Spleen (tissue), 7 donors: Measurements from ENCODE around the gene PLEKHF1.

Experiments
- CTCF ChIP-seq, 11 experiments: fragments of 200-600 bp in 7 of 11; fragments of 450-650 bp in 4 of 11; sonication (generic) in 4 of 11; IDR thresholded peaks in 8 of 11; conservative IDR thresholded peaks in 3 of 11; 1 replicate in 7 of 11; 2 replicates in 4 of 11; pipeline versions ENCODE4 v1.4.0 to v1.8.0; 2016 to 2021; ENCODE audit warnings: antibody characterized with exemption in 11 of 11, inconsistent platforms in 4 of 11, mild to moderate bottlenecking in 1 of 11
- POLR2A ChIP-seq, 3 donors: fragments of 450-650 bp; IDR thresholded peaks; one replicate each; pipeline ENCODE4 v1.5.1; 2017; ENCODE audit warnings: antibody characterized with exemption in 3 of 3, mild to moderate bottlenecking in 1 of 3
- donor health status: DM: no; HTN: no; CAD: no; lungs with moderate emphysema.
- donor health status: DM: no; HTN: no; CAD: no.
- donor health status: DM: no; HTN: no; CAD: no.

GRCh38 chr19:29671393-29672160 lies 6.3 kb downstream of the PLEKHF1 start:
- TF ChIP-seq CTCF (IDR thresholded peaks at IDR 0.05 in 8 of 11, conservative IDR thresholded peaks at IDR 0.05 in 3 of 11) (peak; percentile 32 to 73 (median 66)), POLR2A (IDR thresholded peaks at IDR 0.05) (no peak)
